IMR-90 (cell line): ENCODE data around the gene WBP1. TPM values are rescaled to one million over a fixed set of nuclear protein-coding genes. Genes with fewer than 3 reads are reported as not detected.

Source experiments
- ATAC-seq: fragments of 200-7000 bp; cut with Tn5 transposase; 2 replicates; pipeline ENCODE4 v1.9.1; 2020; ENCODE audit warnings: low read depth, mild to moderate bottlenecking, moderate library complexity
- BruUV-seq: library from RNA; stranded (reverse); fragments of 400-500 nt; replicated peaks from 2 replicates; lab custom pipeline; 2021; lab: Mats Ljungman, UMichigan
- CTCF ChIA-PET: fragments of 300-600 bp; formaldehyde crosslinking; extraction: SDS; loops from one replicate; lab custom pipeline; 2021; ENCODE audit warnings: antibody characterized with exemption; lab: Yijun Ruan, JAX
- POLR2A ChIA-PET: fragments of 300-600 bp; sonication (Branson Sonifier 250); formaldehyde crosslinking; loops from one replicate; lab custom pipeline; 2022; ENCODE audit warnings: antibody characterized with exemption; ENCODE audit not compliant: unreplicated experiment; lab: Charles Lee
- DNase-seq: peaks from one replicate; pipeline ENCODE4 v3.0.0; 2013
- H2AFZ ChIP-seq: replicated peaks from 2 replicates; pipeline ENCODE3; 2013; ENCODE audit warnings: low read length, mild to moderate bottlenecking; ENCODE audit not compliant: poor library complexity
- H2AK5ac ChIP-seq: 2 replicates; pipeline ENCODE4 v1.6.1; 2013; ENCODE audit warnings: low read depth, low read length, inconsistent platforms
- H2AK9ac ChIP-seq: replicated peaks from 2 replicates; pipeline ENCODE3; 2013; ENCODE audit warnings: mild to moderate bottlenecking, low read depth, low read length, moderate library complexity; ENCODE audit not compliant: poor library complexity
- H2BK120ac ChIP-seq: 2 replicates; pipeline ENCODE4 v1.6.1; 2013; ENCODE audit warnings: low read depth, low read length, inconsistent platforms
- H2BK15ac ChIP-seq: 3 replicates; pipeline ENCODE4 v1.6.1; 2013; ENCODE audit warnings: low read depth, low read length, inconsistent platforms
- H2BK20ac ChIP-seq: 2 replicates; pipeline ENCODE4 v1.6.1; 2013; ENCODE audit warnings: low read depth, mild to moderate bottlenecking, inconsistent platforms, low read length, moderate library complexity
- H2BK5ac ChIP-seq: 2 replicates; pipeline ENCODE4 v1.6.1; 2013; ENCODE audit warnings: mild to moderate bottlenecking, low read depth, low read length, inconsistent platforms; ENCODE audit not compliant: poor library complexity, severe bottlenecking
- H3K14ac ChIP-seq: replicated peaks from 2 replicates; pipeline ENCODE4 v1.6.1; 2013; ENCODE audit warnings: low read depth, low read length, inconsistent platforms
- H3K18ac ChIP-seq: 2 replicates; pipeline ENCODE4 v1.6.1; 2013; ENCODE audit warnings: low read depth, low read length, control low read depth
- H3K23ac ChIP-seq: 2 replicates; pipeline ENCODE4 v1.6.1; 2013; ENCODE audit warnings: low read depth, low read length, inconsistent platforms
- H3K27ac ChIP-seq: 2 replicates; pipeline ENCODE4 v1.5.1; 2013; ENCODE audit warnings: mild to moderate bottlenecking, control low read depth, low read length; ENCODE audit not compliant: insufficient read depth
- H3K27me3 ChIP-seq: 2 replicates; pipeline ENCODE4 v1.6.1; 2013; ENCODE audit warnings: low read length; ENCODE audit not compliant: control insufficient read depth, insufficient read depth
- H3K36me3 ChIP-seq: 2 replicates; pipeline ENCODE4 v1.6.1; 2013; ENCODE audit warnings: low read length, mixed read lengths; ENCODE audit not compliant: control insufficient read depth, insufficient read depth
- H3K4ac ChIP-seq: 2 replicates; pipeline ENCODE4 v1.6.1; 2013; ENCODE audit warnings: low read depth, low read length, inconsistent platforms
- H3K4me1 ChIP-seq: 2 replicates; pipeline ENCODE4 v1.6.1; 2013; ENCODE audit warnings: low read length, mixed read lengths; ENCODE audit not compliant: control insufficient read depth, insufficient read depth
- H3K4me2 ChIP-seq: 2 replicates; pipeline ENCODE4 v1.6.1; 2013; ENCODE audit warnings: low read depth, mild to moderate bottlenecking, control low read depth, low read length, moderate library complexity
- H3K4me3 ChIP-seq: 2 replicates; pipeline ENCODE4 v1.5.1; 2013; ENCODE audit warnings: low read depth, mild to moderate bottlenecking, control low read depth, low read length, moderate library complexity; ENCODE audit not compliant: insufficient read depth
- H3K56ac ChIP-seq: 2 replicates; pipeline ENCODE4 v1.6.1; 2013; ENCODE audit warnings: low read length, inconsistent platforms; ENCODE audit not compliant: insufficient read depth; ENCODE audit errors: extremely low read depth
- H3K79me1 ChIP-seq, 2 experiments: 2 replicates each; pipeline ENCODE4 v1.6.1; 2013; ENCODE audit warnings: low read length in 2 of 2, inconsistent platforms in 1 of 2, low read depth in 1 of 2
- H3K9ac ChIP-seq: 2 replicates; pipeline ENCODE4 v1.6.1; 2013; ENCODE audit warnings: low read depth, low read length, control low read depth
- H3K9me1 ChIP-seq: 2 replicates; pipeline ENCODE4 v1.6.1; 2013; ENCODE audit warnings: low read length, inconsistent platforms; ENCODE audit not compliant: insufficient read depth
- H3K9me3 ChIP-seq: 2 replicates; pipeline ENCODE4 v1.6.1; 2013; ENCODE audit warnings: low read length; ENCODE audit not compliant: control insufficient read depth, insufficient read depth
- H4K20me1 ChIP-seq: 2 replicates; pipeline ENCODE4 v1.6.1; 2013; ENCODE audit warnings: low read length, inconsistent platforms; ENCODE audit not compliant: insufficient read depth
- H4K5ac ChIP-seq: 2 replicates; pipeline ENCODE4 v1.6.1; 2013; ENCODE audit warnings: mild to moderate bottlenecking, low read depth, low read length, control low read depth
- H4K8ac ChIP-seq, 2 experiments: 2 replicates each; pipeline ENCODE4 v1.6.1; 2013; ENCODE audit warnings: low read depth in 2 of 2, low read length in 2 of 2, control low read depth in 1 of 2, inconsistent platforms in 1 of 2
- H4K91ac ChIP-seq: 2 replicates; pipeline ENCODE4 v1.6.1; 2013; ENCODE audit warnings: low read depth, low read length, inconsistent platforms; ENCODE audit not compliant: insufficient read depth
- BHLHE40 ChIP-seq: fragments of 150-350 bp; IDR thresholded peaks from 2 replicates; pipeline ENCODE4 v1.6.1; 2016; ENCODE audit warnings: mild to moderate bottlenecking, low read depth, low read length
- CEBPB ChIP-seq: IDR thresholded peaks from 2 replicates; pipeline ENCODE4 v1.6.1; 2012; ENCODE audit warnings: low read depth, low read length, improper control_type of control experiment
- CHD1 ChIP-seq: IDR thresholded peaks from 2 replicates; pipeline ENCODE4 v1.6.1; 2012; ENCODE audit warnings: low read depth, low read length, improper control_type of control experiment
- CTCF ChIP-seq: conservative IDR thresholded peaks from 2 replicates; pipeline ENCODE4 v1.5.1; 2012; ENCODE audit warnings: mild to moderate bottlenecking, low read depth, low read length, improper control_type of control experiment
- ELK1 ChIP-seq: fragments of 150-350 bp; IDR thresholded peaks from 2 replicates; pipeline ENCODE4 v1.6.1; 2016; ENCODE audit warnings: low read depth, mild to moderate bottlenecking, low read length, moderate library complexity, borderline replicate concordance
- FOS ChIP-seq: fragments of 150-350 bp; IDR thresholded peaks from 2 replicates; pipeline ENCODE4 v1.6.1; 2016; ENCODE audit warnings: low read depth, low read length
- MAFK ChIP-seq: IDR thresholded peaks from 2 replicates; pipeline ENCODE4 v1.6.1; 2012; ENCODE audit warnings: low read depth, low read length, improper control_type of control experiment
- MXI1 ChIP-seq: IDR thresholded peaks from 2 replicates; pipeline ENCODE4 v1.6.1; 2012; ENCODE audit warnings: low read depth, mild to moderate bottlenecking, low read length, moderate library complexity, borderline replicate concordance
- NFE2L2 ChIP-seq: fragments of 150-350 bp; IDR thresholded peaks from 2 replicates; pipeline ENCODE4 v1.6.1; 2016; ENCODE audit warnings: low read depth, mild to moderate bottlenecking, low read length
- RAD21 ChIP-seq: IDR thresholded peaks from 2 replicates; pipeline ENCODE4 v1.6.1; 2012; ENCODE audit warnings: low read length, improper control_type of control experiment
- RCOR1 ChIP-seq: IDR thresholded peaks from 2 replicates; pipeline ENCODE4 v1.6.1; 2012; ENCODE audit warnings: mild to moderate bottlenecking, low read length, improper control_type of control experiment; ENCODE audit not compliant: insufficient replicate concordance
- RFX5 ChIP-seq: IDR thresholded peaks from 2 replicates; pipeline ENCODE4 v1.8.0; 2012; ENCODE audit warnings: low read depth, mild to moderate bottlenecking, low read length, moderate library complexity
- SMC3 ChIP-seq: fragments of 150-350 bp; IDR thresholded peaks from 2 replicates; pipeline ENCODE4 v1.6.1; 2016; ENCODE audit warnings: low read depth, mild to moderate bottlenecking, antibody characterized with exemption, low read length, moderate library complexity
- WGBS, 2 experiments: methylation state at CpG; one replicate each; pipeline versions ENCODE4 v1.1.5 to v1.1.7; 2013; ENCODE audit warnings: missing lambda C conversion rate in 2 of 2; ENCODE audit not compliant: insufficient read length in 1 of 2; ENCODE audit errors: extremely low coverage in 2 of 2; 5-methylcytosine and 5-hydroxymethylcytosine counted together
- dilution Hi-C: fragments of 300-500 bp; cut with HindIII; formaldehyde crosslinking; loops from one replicate; pipeline ENCODE4 v1.14.3; 2018; ENCODE audit warnings: low sequenced_read_pairs; ENCODE audit not compliant: unreplicated experiment
- in situ Hi-C: fragments of 300-500 bp; cut with MboI; formaldehyde crosslinking; loops from 3 replicates; pipeline ENCODE4 v1.14.3; 2019; ENCODE audit warnings: low sequenced_read_pairs, inconsistent platforms, mixed read lengths
- intact Hi-C: fragments of 100-400 bp; cut with micrococcal nuclease; formaldehyde crosslinking; loops from 2 replicates; pipeline ENCODE4 v1.10.0; 2022
- polyA plus RNA-seq, 3 experiments: library from polyadenylated mRNA; depleted of rRNA; stranded (reverse); fragments of >200 nt; gene quantifications; 2 replicates each; pipeline ENCODE4 v1.2.3, GENCODE V29; 2012; ENCODE audit warnings: low replicate concordance in 1 of 3
- total RNA-seq: library from RNA; depleted of rRNA; stranded (reverse); fragments of >200 nt; gene quantifications from 2 replicates; pipeline ENCODE4 v1.2.3, GENCODE V29; 2012
- TF ChIP-seq, protein P1 (sequence below): fragments of 150-350 bp; IDR thresholded peaks from 2 replicates; pipeline ENCODE4 v1.6.1; 2017; ENCODE audit warnings: mild to moderate bottlenecking, antibody characterized with exemption, low read length, low read depth

Gene WBP1
- total and polyA plus RNA-seq, 2 of the 4 experiments (the other 2 are of a cell fraction): 22.9 to 78.5 TPM

DNA sequence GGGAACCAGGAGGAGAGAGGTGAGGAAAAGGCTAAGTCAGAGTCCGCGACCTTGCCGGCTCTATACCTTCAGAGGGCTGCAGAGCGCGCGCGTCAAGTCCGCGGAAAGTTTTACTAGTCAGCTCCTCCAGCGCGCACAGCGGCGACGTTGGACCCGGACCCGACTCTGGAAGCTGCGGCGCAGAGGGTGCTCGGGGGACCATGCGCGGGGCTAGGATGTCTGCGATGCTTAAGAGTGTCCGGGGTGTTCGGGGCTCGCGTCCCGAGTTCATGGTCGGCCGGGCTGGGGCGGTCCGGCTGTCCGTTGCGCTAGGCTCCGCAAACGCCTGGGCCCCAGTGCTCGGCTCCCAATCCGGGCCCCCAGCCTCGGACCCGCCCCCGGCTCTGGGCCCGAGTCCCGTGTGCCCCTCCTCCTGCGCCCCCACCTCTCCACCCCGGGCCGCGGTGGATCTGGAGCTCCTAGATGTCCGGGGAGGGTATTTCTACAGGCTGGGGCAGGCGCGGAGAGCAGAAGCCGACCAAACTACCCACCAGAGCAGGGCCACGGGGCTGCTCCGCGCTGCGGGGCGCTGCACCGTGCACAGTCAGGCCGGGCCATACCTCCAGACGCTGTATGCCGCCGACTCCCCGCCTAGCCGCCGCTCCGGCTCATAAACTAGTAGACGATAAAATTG lies 41.2 kb downstream of the WBP1 start, which contains the start of gene LBX2:
Gene LBX2 (minus strand): TSS at position 337 of the 673 bp plus-strand sequence. CDS start 66 bp downstream, at position 271.
- no peak within 1 kb of the TSS for H3K4ac ChIP-seq
- no peak within 1 kb of the TSS for H4K5ac ChIP-seq
- in situ Hi-C loops: loop anchor here (25.0 kb wide), 1 partner anchor 363 kb away; no protein-coding TSS in a partner anchor
- peaks cover 2% of the 10 kb centered on the region; the same call in 1 of the 2 replicates for H3K36me3 ChIP-seq
- H3K4me2 ChIP-seq: peak within 1 kb of the TSS; percentile 74
- no peaks in the 10 kb centered on the region for H3K9me3 ChIP-seq
- H2BK15ac ChIP-seq: no peak within 1 kb of the TSS
- H3K23ac ChIP-seq: no peak within 1 kb of the TSS
- H3K56ac ChIP-seq: no peak within 1 kb of the TSS
- peaks cover 14% of the 10 kb centered on the region for H3K4me1 ChIP-seq
- H2AK9ac ChIP-seq: no peak within 1 kb of the TSS
- ChIA-PET POLR2A (no interaction called here), CTCF (interaction anchor here (0.6 to 0.7 kb wide), 2 partner anchors 11 to 89 kb away, joined by 3 to 8 read pairs; no protein-coding TSS in a partner anchor)
- H3K14ac ChIP-seq: no peak within 1 kb of the TSS
- peaks cover 0 to 17% of the 10 kb centered on the region in 2 experiments; a peak in 3 of 4 replicates for H3K79me1 ChIP-seq
- H4K91ac ChIP-seq: no peak within 1 kb of the TSS
- H2AFZ ChIP-seq: peak within 1 kb of the TSS; percentile 76
- no TSS peak for BruUV-seq
- intact Hi-C loops: no loop called here
- DNase-seq (no peak), ATAC-seq (peak; percentile 10)
- peaks cover 38% of the 10 kb centered on the region for H3K27me3 ChIP-seq
- dilution Hi-C loops: no loop called here
- no peaks in the 10 kb centered on the region for H3K9me1 ChIP-seq
- WGBS, 2 experiments: 5% methylated on average over 44 of the region's 65 CpGs; no CpG with 5 or more reads in 1 of the 2 experiments
- peak within 1 kb of the TSS; percentile 12; the same call in 1 of the 2 replicates for H3K4me3 ChIP-seq
- H4K20me1 ChIP-seq: no peaks in the 10 kb centered on the region
- H2AK5ac ChIP-seq: no peak within 1 kb of the TSS
- no peak within 1 kb of the TSS for H3K9ac ChIP-seq
- no peak within 1 kb of the TSS for H3K27ac ChIP-seq
- no peak within 1 kb of the TSS for H2BK20ac ChIP-seq
- no peak within 1 kb of the TSS; a peak in 1 of 4 replicates for H4K8ac ChIP-seq
- H2BK5ac ChIP-seq: no peak within 1 kb of the TSS
- no peak within 1 kb of the TSS for H3K18ac ChIP-seq
- no peak within 1 kb of the TSS for H2BK120ac ChIP-seq
- TF ChIP-seq RCOR1 (no peak), FOS (no peak), BHLHE40 (no peak), NFE2L2 (no peak), ELK1 (no peak), RFX5 (no peak), CEBPB (no peak), MAFK (no peak), RAD21 (no peak), MXI1 (no peak), CTCF (no peak), SMC3 (no peak), CHD1 (no peak)
- TF ChIP-seq, protein P1, sequence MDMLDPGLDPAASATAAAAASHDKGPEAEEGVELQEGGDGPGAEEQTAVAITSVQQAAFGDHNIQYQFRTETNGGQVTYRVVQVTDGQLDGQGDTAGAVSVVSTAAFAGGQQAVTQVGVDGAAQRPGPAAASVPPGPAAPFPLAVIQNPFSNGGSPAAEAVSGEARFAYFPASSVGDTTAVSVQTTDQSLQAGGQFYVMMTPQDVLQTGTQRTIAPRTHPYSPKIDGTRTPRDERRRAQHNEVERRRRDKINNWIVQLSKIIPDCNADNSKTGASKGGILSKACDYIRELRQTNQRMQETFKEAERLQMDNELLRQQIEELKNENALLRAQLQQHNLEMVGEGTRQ: no peak
